ENCODE data around the gene SLC15A2. TPM values are rescaled to one million over a fixed set of nuclear protein-coding genes. Genes with fewer than 3 reads are reported as not detected.

The SLC15A2 gene
- polyA plus RNA-seq, 4 donors = 0.34 to 2.6 (median 0.83) TPM

Other genes starting within 250 kb of the SLC15A2 start
- gene HCLS1, start 233.5 kb upstream of the SLC15A2 start, polyA plus RNA-seq = 10 to 100 TPM in 3 of 4 donors, 1 to 10 TPM in 1; 8.5 to 31.3 (median 22.3) TPM
- 10 to 100 TPM; 17.3 to 65.1 (median 25.5) TPM for gene GOLGB1, start 144.7 kb upstream of the SLC15A2 start, polyA plus RNA-seq
- 10 to 100 TPM in 2 of 4 donors, 1 to 10 TPM in 2; 8.9 to 32.7 (median 11.1) TPM for gene IQCB1, start 59.3 kb upstream of the SLC15A2 start, polyA plus RNA-seq
- gene EAF2, start 59.2 kb upstream of the SLC15A2 start, polyA plus RNA-seq = 10 to 100 TPM in 1 of 4 donors, 1 to 10 TPM in 3; 4.9 to 18.1 (median 6.9) TPM
- 1 to 10 TPM in 2 of 4 donors, under 1 TPM in 2; 0.22 to 5.1 (median 2.8) TPM for gene ILDR1, start 127.8 kb downstream of the SLC15A2 start, polyA plus RNA-seq
- gene CD86, start 161.0 kb downstream of the SLC15A2 start, polyA plus RNA-seq = 1 to 10 TPM in 3 of 4 donors, under 1 TPM in 1; 0.89 to 3.1 (median 2.2) TPM